Stimulated activated CD4-positive, alpha-beta T cell treated with anti-CD3 and anti-CD28 coated beads, Interleukin-15, amount 100 ng/mL, for 24 hours (primary cell): ENCODE results near the gene ZBTB7C.
A peak's percentile ranks its signal among the peaks of the same experiment; 100 is the strongest.

Experiments
- DNase-seq: peaks from one replicate; pipeline ENCODE4 v3.0.0-alpha.2; 2020

The ZBTB7C gene

DNA sequence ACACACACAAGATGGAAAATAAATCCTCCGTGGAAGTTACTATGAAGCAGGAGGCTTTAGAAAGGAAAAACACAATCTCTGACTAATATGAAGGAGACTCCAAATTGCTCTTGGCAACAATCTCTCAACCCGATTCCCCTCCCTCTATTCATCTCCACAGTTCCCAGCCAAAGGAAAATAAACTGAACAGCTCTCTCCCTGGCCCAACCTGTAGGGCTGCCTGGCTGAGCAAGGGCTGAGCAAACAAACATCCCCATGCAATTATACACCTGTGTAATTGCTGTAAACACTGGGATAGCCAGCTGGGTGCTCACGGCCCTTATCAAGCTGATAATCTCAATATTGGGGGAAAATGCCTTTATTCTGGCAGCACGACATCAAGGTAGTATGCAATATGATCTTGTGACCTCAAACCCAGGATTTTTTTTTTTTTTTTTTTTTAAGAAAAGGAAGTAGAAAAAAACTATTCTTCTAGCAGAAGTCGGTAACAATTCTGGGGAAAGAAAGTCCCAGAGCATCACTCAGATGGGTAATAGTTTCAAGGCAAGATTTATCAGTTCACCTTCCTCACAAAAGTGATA, 275.4 kb downstream of the ZBTB7C start:
- no peak for DNase-seq

DNA sequence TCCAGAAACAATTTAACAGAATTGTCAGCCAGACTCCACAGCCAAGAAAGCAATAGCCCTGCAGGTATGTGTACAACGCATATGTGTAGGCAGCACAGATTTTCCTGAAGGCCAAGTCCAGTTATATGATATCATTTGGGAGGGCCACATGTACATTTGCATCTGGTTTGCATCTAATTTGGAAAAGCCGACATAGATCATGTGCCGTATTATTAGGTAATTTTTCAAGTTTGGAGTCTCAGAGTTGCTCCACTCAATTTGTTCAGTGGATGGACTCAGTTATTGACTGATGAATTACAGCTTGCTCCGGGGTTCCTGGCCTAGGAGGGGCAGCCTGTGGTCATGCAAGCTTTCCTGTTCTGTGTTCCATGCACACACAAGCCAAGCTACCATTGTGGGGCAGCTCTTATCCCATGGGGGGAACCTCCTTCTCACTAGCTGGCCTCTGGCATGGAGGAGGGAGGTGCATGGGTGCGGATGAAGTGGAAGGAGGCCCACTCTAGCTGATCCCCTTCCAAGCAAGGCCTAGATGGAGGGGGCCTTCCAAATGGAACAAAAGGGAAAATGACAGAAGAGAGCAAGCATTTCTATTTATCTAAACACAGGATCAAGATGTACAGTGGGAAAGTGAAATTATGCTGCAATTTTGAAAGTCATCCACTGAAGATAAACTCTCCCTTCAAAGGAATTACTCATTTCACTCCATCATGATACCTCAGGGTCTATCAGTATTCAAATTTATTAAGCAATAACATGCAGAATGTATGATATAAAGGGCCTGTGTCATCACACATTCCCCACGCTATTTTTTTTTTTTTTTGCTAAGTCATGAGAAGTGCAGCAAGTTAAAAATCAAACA, 276.2 kb downstream of the ZBTB7C start:
- DNase-seq, result no peak

DNA sequence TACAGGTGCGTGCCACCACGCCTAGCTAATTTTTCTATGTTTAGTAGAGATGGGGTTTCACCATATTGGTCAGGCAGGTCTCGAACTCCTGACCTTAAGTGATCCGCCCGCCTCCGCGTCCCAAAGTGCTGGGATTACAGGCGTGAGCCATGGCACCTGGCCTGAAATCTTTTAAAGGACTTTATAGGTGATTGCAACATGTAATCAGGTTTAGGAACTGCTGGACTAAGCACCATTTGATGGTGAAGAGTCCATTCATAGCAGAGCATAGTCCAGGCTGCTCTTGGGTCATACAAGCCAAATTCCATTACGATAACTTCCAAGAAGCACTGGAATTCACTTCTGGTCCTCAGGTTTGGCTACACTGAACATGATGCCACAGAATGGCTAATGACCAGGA, 278.1 kb downstream of the ZBTB7C start:
- no peak for DNase-seq

DNA sequence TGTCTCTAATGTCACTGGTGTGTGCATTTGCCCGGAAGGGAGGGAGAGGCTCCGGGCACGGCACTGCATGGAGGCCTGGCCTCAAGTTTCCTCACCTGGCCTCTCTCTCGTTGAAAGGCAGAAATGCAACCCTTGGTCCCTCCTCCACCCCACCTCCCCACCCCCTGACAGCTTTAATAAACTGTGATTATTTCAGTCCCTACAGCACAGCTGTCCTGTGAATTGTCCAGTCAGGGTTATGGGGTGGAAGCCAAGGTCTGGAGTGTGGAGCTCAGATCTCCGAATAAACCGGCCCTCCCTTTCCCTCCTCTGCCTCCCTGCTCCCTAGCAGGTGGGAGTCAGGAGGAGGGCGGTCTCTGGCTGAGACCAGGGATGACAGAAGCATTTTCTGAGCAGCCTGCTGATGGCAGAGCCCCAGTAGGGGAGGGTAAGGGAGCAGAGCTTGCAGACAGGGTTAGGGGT, 279.5 kb downstream of the ZBTB7C start:
- no peak for DNase-seq

DNA sequence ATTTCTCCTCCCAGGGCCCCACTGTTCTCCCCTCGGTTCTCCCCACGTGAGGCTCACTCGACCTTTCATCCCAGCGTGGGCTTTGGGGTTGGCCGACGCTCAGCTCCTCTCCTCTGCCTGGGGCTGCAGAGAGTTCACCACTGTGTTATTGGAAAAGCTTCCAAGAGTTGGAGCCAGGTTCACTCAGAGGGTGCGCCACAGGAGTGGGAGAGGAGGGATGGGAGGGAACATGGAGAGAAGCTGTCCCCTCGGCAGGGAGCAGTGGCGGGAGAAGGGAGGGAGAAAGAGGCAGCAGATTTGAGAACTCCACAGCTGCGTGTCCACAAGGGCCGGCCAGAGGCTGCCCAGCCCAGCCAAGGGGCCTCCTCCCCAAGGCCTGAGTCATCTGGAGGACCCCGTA, 281.6 kb downstream of the ZBTB7C start:
- no peak for DNase-seq

DNA sequence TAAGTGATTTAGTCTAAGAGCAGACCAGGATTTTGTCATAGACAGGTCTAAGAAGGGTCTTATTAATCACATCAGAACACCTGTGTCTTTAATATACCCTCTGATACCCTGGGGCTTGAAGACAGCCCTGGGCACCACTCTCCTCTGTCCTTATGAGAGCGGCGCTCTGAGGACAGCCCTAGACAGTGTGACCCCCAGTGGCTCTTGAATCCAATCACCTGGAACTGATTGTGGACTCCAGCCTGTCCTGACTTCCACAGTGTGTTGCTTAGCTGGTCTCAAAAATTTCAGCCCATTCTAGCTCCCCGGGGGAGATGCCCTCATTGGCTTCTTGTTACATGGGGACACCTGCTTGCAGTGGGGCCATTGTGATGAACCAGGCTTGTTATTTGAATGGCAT, 282.9 kb downstream of the ZBTB7C start:
- DNase-seq, result no peak

DNA sequence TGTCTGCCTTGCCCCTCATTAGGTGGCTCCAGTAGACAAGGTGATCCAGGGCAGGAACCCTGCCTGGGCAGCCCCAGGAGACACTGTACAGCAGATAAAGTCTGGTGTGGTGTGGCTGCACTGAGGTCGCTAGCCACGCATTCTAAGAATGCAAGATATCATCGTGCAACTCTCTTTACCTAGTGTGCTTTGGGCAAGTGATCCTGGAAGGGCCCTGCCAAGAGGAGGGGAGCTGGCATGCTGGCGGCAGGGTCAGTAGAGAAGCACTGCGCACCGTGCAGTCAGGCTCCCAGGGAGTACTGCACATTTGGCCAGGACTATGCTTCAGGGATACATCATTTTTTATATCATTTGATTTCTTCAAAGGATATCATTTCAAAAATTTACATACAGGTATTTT, 283.5 kb downstream of the ZBTB7C start:
- no peak for DNase-seq

DNA sequence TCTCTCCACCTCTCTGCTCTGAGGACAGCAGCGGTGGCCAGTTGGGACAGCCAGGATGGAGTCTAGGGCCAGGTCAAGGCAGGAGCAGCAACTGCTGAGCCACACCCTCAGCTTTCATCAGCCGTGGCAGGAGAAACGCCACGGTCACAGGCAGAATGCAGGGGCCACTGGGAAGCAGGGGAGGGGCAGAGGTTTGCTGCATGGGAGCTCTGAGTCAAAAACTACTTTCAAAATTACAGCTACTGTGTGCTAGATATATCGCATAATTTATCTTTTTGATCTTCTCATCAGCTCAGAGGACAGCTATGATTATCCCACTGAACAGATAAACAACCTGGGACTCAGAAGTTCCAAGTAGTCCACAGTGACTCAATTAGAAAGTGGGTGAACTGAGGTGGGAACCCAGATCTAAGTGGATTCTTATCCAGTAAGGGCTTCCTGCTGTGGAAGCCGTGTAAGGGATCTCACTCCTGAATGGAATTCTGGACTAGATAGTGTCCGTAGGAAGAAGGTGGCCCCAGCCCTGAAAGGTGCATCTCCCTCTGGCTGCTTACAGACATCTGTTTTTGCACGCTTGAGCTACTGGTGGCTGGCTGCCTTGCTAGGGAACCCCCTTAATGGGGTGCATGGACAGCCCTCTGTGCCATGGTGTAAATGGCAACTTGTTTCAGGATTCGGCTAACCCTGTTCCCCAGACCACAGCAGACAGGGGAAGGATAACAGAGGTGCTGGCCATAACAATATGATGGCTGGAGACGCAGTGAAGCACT, 284.1 kb downstream of the ZBTB7C start:
- DNase-seq, result peak; percentile 67

DNA sequence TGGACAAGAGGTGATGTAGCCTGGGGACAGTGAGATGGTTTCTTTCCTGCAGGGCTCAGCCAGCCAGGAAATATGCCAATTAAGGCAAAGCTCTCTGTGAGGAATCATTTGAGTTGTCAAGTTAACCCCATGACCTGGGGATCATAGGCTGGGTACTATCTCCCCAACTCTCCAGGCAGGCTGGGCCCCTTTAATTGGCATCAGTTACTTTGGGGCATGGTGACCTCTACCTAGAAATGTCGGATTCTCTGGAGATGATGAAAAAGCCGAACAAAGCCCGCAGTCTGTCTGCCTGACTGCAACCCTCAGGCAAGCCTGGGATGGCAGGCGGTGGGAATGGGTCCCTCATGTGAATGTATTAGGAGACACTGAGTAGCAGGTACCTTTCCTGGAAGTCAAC, 285.2 kb downstream of the ZBTB7C start:
- DNase-seq, result no peak

DNA sequence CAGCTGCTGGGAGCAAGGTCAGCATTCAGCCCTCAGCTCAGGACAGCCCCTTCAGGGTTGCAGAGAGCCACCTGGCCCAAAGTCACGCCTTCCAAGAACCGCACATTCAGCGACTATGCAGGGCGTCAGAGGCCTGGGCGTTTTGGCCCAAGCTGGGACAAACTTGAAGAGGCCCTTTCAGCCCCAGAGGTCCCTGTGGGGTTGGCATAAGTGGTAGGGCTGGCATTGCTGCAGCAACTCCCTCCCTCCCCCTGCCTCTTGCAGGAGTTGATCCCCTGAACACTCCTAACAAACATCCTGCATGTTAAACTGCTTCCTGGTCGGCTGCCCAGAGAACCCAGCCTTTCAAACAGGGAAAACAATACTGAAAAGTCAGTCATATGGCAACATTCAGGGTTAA, 285.9 kb downstream of the ZBTB7C start:
- no peak for DNase-seq

DNA sequence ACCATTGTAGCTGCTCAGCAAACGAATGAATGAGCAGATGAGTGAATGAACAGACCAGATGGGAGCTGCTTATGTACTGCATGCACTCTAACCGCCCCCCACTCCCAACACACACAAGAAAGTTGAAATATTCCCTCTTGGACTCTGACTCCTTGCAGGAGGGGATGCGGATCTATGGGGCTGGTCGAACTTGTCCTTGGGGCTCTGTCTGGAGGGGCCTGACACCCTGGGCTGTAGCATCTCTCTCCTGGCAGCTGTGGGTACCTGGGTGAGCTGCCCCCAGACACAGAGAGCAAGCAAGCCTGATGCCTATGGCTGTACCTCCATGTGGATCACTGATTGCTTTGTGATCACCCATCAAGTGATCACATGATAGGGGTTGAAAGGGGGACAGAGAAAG, 286.4 kb downstream of the ZBTB7C start:
- DNase-seq, result no peak

DNA sequence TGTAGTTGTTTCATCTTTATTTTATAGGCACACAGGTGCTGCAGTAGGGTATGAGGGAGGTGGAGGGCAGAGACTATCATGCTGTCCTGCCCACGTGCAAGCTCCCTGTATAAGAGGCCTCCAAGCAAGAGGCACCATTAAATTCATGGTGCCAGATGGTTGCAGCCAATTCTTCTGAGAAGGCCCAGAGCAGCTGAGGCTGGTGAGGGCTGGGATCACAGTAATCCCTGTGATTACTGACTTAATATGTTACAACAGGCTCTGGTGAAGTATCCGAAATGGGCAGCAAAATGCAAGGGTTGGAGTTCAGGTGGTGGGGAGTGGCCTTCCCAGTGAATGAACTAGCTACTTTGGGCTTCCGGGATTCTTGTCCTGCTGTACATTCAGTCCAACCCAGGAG, 286.8 kb downstream of the ZBTB7C start:
- no peak for DNase-seq

DNA sequence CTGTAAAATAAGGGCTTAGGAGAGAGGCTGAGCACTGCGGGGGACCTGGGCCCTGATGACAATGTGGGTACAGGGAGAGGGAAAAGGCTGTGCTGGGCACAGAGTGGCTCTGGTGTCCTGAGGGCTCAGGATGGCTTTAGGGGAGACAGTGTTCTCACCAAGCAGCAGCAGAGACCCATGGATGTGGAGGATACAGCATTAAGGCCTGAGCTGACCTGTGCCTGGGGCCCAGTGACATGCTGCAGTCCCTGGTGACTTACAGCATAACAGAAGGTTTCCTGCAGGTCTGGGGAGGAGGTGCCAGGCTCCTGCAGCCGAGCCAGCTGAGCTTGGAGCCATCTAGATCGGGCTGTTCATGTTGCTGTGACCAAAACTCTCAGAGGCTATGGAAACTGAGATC, 287.4 kb downstream of the ZBTB7C start:
- no peak for DNase-seq

DNA sequence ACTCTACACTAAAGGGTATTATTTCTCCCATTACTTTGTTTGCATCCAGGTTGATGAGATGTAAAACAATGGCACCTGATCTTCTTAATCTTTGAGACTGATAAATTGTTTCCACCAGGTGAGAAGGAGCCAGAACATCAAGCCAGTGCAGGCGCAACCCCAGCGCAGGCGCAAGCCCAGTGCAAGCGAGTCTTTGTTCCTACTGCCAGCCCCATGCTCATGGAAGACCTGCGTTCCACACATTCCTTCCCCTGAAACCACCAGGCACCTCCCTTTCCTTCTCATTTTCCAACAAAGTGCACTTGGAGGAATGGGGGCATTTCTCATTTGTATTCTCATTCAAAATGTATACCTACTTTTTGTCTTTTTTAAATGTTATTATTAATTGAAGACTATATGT, 290.0 kb downstream of the ZBTB7C start:
- DNase-seq, result no peak

DNA sequence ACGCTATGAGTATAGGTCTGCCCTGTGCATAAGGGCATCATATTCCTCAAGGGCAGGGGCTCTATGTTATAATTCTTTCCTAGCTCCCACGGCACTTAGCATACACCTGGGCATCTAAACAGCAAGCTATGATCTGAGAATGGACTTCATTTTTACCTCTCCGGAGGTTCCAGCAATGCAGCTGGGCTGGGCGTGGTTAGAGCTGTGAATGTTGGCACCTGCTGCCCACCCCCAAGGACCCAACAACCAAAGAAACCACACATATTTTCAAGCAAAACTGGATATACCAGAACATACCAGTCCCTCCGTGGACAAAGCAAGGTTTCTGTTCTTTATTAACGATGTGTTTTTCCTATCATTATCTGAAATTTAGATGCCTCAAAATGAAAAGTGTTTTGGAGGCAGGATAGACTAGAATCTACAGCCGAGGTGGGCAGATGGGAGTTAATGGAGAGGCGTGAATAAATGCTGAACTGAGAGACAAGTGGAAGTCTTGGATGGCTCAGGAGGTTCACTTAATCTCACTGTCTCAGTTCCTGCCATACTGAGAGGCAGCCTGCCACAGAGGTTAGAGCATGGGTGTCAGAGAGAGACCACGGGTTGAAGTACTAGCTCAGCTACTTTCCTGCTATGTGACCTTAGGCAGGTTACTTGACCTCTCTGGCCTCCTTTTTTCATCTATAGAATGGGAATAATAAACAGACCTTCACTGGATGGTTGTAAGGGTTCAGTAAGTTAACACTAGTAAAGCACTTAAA, 292.1 kb downstream of the ZBTB7C start:
- DNase-seq, result no peak

DNA sequence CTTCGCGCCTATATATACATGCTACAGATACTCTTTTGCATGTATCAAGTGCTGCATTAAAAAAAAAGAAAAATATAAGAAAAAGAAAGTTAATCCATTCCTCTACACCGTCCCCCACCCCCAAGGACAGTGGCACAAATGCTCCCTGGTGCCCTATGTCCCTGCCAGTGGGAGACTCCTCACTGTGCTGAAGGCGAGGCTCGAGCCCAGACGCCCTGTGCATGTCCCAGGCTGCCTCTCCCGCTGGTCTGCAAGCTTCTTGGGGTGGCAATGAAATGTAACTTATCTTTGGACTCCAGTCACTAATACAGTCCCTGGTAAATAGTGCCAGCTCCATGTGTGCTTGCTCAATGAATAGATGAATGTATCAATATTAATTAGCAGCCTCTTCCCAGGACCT, 293.2 kb downstream of the ZBTB7C start:
- no peak for DNase-seq

DNA sequence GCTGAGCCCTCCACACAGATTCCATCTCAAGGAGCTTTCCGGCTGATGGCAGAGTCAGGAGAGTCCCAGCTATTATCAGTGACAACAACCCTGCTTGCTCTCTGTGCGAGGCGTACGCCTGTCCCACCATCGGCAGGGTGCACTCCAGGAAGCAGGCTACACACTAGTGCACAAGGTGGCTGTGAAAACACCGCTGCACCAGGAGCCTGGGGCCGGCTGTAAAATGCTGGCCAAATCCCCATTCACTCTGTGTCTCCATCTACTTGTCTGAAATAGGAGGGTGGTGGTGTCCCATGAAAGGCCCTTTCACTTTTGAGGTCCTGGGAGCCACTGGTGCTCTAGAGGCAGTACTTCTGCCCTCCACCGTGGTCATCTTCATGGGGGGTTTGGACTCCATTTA, 295.5 kb downstream of the ZBTB7C start:
- no peak for DNase-seq

DNA sequence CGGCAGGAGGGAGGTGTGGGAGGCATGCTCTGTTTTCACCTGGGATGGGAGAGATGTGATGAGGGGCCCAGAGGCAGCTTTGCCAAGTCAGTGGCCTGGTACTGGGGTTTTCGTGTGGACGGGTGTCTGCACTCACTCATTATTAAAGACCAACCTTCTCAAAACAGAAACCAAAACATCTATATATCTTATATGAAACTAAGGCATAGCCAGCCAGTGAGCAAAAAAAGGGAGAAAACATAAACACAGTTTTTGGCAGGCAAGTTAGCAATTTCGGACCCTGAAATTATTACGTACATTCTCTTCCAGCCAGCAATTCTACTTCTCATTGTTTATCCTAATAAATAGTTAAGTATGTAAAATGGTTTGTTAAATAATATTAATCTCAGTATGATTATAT, 297.6 kb downstream of the ZBTB7C start:
- no peak for DNase-seq

DNA sequence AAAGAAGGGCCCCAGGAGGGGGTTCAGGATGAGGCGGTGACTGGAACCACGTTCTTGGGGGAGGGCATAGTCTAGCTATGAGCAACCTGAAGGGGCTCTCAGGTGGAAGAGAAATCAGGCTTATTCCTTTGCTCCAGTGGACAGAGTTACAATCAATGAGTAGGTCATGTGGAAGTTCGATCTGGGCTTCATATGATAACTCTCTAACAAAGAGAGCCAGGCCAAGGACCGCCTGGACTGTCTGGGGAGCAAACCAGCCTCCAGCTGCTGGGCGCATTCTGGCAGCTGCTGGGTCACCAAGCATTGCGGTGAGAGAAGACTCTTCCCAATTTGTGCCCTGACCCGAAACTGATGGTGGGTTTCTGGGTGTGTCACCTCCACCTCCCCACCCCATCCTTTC, 298.4 kb downstream of the ZBTB7C start:
- DNase-seq, result no peak

DNA sequence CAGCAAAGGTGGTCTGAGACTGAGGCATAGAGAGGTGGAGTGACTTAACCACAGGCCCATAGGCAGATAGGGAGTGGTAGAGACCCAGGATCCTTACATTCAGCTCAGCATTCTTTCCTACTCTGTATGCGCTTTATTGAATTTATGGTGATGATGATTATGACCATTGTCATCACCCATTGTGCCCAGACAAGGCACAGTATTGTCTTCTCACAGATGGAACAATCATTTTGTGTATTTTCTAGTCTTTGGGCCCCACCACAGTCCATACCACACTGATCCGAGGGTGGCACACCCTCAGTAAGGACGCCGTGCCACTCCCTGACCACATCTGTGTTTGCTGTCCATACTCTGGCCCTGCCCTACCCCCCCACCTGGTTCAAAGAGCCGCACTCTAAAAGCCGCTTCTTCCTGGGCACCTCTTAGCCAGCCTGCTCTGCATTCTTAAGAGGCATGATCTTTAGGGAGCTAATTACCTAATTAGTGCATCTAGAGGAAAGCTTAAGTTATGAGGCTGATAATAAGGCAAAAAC, 299.2 kb downstream of the ZBTB7C start:
- DNase-seq, result no peak

DNA sequence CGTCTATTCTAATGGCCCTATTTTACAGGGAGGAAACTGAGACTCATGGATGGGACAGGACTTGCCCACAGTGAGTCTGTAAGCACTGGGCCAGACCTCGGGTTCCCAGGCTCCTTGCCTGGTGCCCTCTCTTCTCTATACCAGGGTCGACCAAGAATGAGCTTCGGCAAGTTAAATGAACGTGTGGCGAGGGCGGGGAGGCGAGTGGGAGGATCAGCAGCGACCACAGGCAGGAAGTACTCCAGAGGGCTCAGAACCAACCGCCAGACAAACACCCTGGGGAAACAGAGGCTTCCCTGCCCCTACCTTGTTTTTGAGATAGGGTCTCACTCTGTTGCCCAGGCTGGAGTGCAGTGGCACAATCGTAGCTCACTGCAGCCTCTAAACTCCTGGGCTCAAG, 301.0 kb downstream of the ZBTB7C start:
- no peak for DNase-seq

DNA sequence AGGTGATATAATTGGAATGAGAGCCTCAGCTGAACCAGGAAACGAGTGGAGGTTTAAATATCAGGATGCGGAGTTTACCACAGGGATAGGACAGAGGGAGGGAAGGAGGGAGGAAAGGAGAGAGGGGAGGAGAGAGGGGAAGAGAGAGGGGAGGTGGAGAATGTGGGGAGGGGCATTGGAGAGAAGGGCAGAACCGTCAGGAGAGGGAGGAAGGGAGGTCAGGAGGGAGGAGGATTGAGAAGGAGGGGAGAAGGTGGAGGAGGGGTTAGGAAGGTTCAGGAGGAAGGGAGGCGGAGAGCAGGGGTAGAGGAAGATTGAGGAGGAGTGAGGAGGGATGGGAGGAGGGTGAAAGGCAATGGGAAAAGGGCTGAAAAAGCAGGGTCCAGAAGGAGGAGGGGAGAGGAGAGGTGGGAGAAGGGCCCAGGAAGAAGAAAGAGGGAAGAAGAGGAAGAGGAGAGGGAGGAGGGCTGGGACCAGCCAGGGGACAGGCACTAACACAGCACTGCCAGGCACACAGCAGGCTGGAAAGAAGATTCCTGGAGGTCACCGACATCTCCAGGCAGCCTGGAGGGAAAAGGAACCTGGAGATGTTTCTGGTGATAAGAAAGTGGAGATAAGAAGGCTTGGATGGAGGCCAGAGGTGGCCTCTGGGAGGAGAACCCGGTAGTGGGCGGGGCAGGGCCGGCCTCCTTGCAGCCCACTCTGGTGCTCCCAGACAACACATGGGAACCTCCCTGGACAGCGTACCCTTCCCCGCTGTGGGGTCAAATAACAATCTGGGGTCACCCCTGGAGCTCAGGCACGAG, 302.0 kb downstream of the ZBTB7C start:
- DNase-seq, result no peak
